Nephron (organoid): ENCODE data around the gene RHOH.

Experiments
- H3K27ac Mint-ChIP-seq, 3 experiments: 2 replicates each; pipeline ENCODE4 v1.8.0; 2020; ENCODE audit warnings: mixed read lengths in 3 of 3, mild to moderate bottlenecking in 2 of 3, moderate library complexity in 1 of 3
- H3K27me3 Mint-ChIP-seq: 2 replicates; pipeline ENCODE4 v1.8.0; 2021; ENCODE audit warnings: low read depth, mild to moderate bottlenecking, moderate library complexity, mixed read lengths
- H3K36me3 Mint-ChIP-seq: 2 replicates; pipeline ENCODE4 v1.8.0; 2020; ENCODE audit warnings: low read depth, mixed read lengths
- H3K4me1 Mint-ChIP-seq: 2 replicates; pipeline ENCODE4 v1.8.0; 2020; ENCODE audit warnings: mixed read lengths
- H3K4me3 Mint-ChIP-seq, 3 experiments: 2 replicates each; pipeline ENCODE4 v1.8.0; 2020; ENCODE audit warnings: mild to moderate bottlenecking in 3 of 3, mixed read lengths in 3 of 3, moderate library complexity in 2 of 3
- H3K9me3 Mint-ChIP-seq: 2 replicates; pipeline ENCODE4 v1.8.0; 2020; ENCODE audit warnings: mixed read lengths
- TF ChIP-seq, protein P1 (sequence below), 3 experiments: fragments of 200-600 bp; sonication (generic); IDR thresholded peaks; one replicate each; pipeline ENCODE4 v1.5.0; 2021; ENCODE audit warnings: antibody characterized with exemption in 3 of 3; ENCODE audit not compliant: unreplicated experiment in 3 of 3

Gene RHOH

GRCh38 chr4:40160258-40160657, 36.6 kb upstream of the RHOH start:
- H3K36me3 Mint-ChIP-seq = peaks cover 46% of the 10 kb centered on the region
- H3K9me3 Mint-ChIP-seq = no peaks in the 10 kb centered on the region
- H3K4me1 Mint-ChIP-seq = no peaks in the 10 kb centered on the region
- TF ChIP-seq, protein P1, sequence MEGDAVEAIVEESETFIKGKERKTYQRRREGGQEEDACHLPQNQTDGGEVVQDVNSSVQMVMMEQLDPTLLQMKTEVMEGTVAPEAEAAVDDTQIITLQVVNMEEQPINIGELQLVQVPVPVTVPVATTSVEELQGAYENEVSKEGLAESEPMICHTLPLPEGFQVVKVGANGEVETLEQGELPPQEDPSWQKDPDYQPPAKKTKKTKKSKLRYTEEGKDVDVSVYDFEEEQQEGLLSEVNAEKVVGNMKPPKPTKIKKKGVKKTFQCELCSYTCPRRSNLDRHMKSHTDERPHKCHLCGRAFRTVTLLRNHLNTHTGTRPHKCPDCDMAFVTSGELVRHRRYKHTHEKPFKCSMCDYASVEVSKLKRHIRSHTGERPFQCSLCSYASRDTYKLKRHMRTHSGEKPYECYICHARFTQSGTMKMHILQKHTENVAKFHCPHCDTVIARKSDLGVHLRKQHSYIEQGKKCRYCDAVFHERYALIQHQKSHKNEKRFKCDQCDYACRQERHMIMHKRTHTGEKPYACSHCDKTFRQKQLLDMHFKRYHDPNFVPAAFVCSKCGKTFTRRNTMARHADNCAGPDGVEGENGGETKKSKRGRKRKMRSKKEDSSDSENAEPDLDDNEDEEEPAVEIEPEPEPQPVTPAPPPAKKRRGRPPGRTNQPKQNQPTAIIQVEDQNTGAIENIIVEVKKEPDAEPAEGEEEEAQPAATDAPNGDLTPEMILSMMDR (IDR thresholded peaks at IDR 0.05; ENCODE audit: unreplicated experiment in 3 of 3) = no peak
- H3K27ac Mint-ChIP-seq = no peak overlapping the region
- no peak overlapping the region for H3K4me3 Mint-ChIP-seq
- no peaks in the 10 kb centered on the region for H3K27me3 Mint-ChIP-seq

DNA sequence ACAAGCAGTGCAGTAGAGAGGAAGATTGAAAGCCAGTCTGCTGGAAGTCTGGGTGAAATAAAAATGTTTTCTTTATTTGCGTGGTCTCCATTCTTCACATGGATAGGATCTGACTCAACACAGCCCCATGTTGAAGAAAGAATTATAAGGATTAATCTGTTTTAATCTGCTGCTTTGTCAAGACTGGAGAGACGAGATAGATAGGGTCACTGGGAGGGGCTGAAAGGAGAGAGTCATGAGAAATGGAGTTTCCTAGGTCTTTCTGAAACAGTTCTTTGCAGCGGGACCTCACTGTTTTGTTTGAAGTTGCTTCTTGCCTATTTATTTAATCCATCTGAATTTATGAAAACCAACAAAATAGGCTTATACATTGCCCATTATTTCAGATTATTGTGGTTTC, 32.4 kb upstream of the RHOH start:
- peaks cover 17% of the 10 kb centered on the region for H3K9me3 Mint-ChIP-seq
- TF ChIP-seq, protein P1 (IDR thresholded peaks at IDR 0.05; ENCODE audit: unreplicated experiment in 3 of 3) = no peak
- no peak overlapping the region for H3K4me3 Mint-ChIP-seq
- peaks cover 62% of the 10 kb centered on the region for H3K36me3 Mint-ChIP-seq
- no peaks in the 10 kb centered on the region for H3K27me3 Mint-ChIP-seq
- H3K4me1 Mint-ChIP-seq = no peaks in the 10 kb centered on the region
- no peak overlapping the region for H3K27ac Mint-ChIP-seq

GRCh38 chr4:40165916-40166315, 30.9 kb upstream of the RHOH start:
- TF ChIP-seq, protein P1 (IDR thresholded peaks at IDR 0.05; ENCODE audit: unreplicated experiment in 3 of 3) = no peak
- Mint-ChIP-seq H3K27me3 (no peaks in the 10 kb centered on the region), H3K36me3 (peaks cover 53% of the 10 kb centered on the region), H3K4me3 (no peak overlapping the region), H3K4me1 (no peaks in the 10 kb centered on the region), H3K9me3 (peaks cover 17% of the 10 kb centered on the region), H3K27ac (no peak overlapping the region)

DNA sequence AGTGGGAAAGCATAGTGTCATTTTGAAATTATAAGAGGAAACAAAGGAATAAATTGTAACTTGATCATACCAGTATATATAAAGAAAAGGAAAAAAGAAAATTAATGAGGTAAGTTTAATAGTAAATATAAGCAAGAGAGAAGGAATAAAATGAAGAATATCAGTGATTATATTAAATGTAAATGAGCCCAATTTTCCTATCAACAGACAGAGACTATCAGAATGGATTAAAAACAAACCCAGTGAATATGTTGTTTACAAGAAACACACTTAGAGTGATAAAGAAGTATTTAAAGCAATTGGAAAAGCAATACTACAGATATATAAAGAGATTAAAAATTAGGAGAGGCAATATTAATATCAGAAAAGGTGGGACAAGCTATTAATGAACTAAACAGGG, 28.8 kb upstream of the RHOH start:
- Mint-ChIP-seq H3K36me3 (peaks cover 39% of the 10 kb centered on the region), H3K9me3 (peaks cover 17% of the 10 kb centered on the region), H3K27me3 (no peaks in the 10 kb centered on the region), H3K27ac (no peak overlapping the region), H3K4me3 (no peak overlapping the region), H3K4me1 (no peaks in the 10 kb centered on the region)
- TF ChIP-seq, protein P1 (IDR thresholded peaks at IDR 0.05; ENCODE audit: unreplicated experiment in 3 of 3) = no peak

DNA sequence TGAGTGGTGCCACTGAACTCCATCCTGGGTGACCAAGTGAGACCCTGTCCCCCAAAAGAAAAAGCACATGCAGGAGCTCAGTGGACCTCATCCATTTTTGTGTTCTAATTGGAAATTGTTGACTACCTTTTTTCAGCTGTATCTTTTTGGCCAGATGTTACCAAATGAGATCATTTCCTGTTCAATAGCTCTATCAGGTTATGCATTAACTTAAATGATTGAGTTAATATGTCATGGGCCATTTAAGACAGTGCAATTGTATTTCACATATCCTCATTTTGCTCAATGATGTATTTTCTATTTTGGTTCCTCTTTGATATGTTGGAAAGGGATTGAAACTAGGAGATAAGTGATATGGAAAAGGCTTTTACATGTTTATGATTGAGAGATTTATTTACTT, 26.2 kb upstream of the RHOH start:
- H3K27ac Mint-ChIP-seq = no peak overlapping the region
- H3K4me3 Mint-ChIP-seq = no peak overlapping the region
- TF ChIP-seq, protein P1 (IDR thresholded peaks at IDR 0.05; ENCODE audit: unreplicated experiment in 3 of 3) = no peak
- no peaks in the 10 kb centered on the region for H3K4me1 Mint-ChIP-seq
- H3K36me3 Mint-ChIP-seq = peaks cover 26% of the 10 kb centered on the region
- no peaks in the 10 kb centered on the region for H3K27me3 Mint-ChIP-seq
- H3K9me3 Mint-ChIP-seq = peaks cover 17% of the 10 kb centered on the region

DNA sequence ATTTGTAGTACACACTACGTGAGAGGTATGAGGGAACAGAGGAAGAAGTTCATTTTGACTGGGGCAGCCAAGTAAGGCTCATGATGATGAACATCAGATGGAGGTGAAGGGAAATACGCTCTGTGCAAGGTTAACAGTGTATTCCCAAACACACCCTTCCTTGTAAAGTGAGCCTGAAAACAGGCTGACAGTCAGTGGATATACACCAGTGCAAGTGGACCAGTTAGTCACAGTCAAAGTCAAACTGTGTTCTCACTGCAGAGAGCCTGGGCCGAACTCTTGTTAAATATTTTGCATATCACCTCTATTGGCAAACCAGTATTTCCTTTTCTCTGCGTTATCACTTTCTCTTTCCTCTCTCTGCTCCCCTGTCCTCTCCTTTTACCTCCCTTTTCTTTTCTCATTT, 23.4 kb upstream of the RHOH start:
- Mint-ChIP-seq H3K27me3 (peaks cover 1% of the 10 kb centered on the region), H3K36me3 (peaks cover 4% of the 10 kb centered on the region), H3K9me3 (peaks cover 2% of the 10 kb centered on the region), H3K27ac (no peak overlapping the region), H3K4me3 (no peak overlapping the region), H3K4me1 (peaks cover 18% of the 10 kb centered on the region)
- TF ChIP-seq, protein P1 (IDR thresholded peaks at IDR 0.05; ENCODE audit: unreplicated experiment in 3 of 3) = no peak
